NCI-H446 (cell line): ENCODE data around the gene ERC2.
"Not testable (repeated sequence)": the region's sequence is repeated elsewhere in the genome, so short reads cannot be mapped to it uniquely, and the experiment has no call there.

Source experiments
- DNase-seq, 2 experiments: peaks; one replicate each; lab custom pipeline; 2025; lab: John Stamatoyannopoulos, UW

ERC2 gene

DNA sequence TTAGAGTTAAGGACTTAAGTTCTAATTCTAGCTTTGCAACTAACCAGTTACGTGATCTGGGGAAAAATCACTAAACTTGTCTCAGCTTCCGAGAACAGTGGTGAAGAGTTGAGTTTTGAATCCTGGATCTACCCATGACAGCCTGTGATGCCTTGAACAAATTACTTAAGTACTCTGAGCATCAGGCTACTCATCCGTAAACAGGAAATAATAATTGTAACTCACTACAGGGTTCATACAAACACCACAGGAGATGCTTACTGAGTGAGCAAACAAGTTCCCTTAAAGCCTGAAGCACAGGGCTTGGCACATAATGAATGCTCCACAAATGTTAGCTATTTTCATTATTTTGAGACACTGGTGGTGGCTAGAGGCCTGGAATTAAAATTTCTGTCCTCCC is 158.8 kb downstream of the ERC2 start:
- DNase-seq = no peak

DNA sequence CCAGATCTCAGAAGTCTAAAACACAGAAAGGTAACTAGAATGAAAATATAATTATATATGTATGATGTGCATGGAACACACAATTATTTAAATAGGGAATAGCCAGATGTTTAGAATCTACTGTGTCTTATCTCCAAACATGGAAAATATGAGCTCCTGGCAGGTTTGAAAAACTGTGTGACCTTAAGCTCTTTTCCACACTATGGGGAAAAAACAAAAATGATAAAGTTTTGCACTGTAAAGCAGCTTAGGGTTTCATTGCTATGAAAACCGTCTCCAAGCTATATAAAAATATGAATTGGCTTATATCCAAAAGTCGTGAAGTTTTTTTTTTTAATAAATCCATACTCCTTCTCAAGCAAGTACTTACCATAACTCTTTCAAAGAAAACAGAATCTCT is 159.8 kb downstream of the ERC2 start:
- no peak for DNase-seq

DNA sequence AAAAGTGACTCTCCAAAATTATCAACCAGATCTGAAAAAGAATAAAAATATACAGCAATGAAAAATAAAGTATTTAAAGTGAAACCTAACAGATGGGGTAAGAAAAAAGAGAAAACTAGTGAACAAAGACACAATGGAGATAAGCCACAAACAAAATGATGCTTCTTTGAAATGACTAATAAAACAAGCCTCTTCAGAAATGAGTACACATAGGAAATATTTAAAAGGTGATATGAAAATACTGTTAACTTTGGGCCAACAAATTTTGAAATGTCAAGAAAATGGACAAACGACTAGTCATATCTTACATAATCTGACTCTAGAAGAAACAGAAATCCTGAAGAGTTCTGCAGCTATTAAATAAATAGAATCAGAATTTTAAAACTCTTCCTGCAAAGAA is 164.2 kb downstream of the ERC2 start:
- no peak for DNase-seq

DNA sequence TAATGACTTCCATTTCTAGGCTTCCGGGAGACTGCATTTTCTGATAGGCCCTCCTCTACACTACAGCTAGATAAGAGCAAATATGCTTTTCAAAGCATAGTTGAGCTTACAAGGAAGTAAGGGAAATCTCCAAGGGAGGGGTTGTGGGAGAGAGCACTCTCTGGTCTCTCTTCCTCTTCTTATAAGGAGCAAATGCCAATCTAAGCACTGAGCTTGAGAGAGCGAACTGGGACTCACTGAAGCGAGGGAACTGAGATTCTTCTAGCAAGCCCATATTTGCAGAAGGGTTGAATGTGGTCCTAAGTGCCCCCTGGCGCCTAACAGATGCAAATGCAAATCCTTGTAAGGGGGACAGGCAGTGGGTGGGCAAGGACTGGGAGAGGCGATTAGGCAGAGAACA is 164.8 kb downstream of the ERC2 start:
- peak in 1 of 2 experiments; percentile 33 for DNase-seq

DNA sequence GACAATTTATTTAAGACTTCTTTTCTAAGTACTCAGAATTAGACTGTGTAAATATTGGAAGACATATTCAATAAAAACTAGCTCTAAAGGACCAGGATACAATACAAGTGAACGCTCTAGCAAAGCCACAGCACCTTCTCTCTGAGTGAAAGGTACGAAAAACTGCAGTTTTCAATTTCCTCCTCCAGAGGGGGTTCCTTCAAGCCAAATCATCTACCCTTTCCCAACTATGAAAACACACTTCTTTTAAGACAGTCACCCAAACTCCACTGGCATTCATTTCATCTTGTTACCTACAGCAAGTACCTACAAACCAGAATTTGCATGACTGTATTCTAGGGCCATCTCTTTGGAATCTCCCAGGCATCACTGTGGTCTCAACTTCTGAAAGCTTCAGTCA is 165.8 kb downstream of the ERC2 start:
- DNase-seq = no peak

DNA sequence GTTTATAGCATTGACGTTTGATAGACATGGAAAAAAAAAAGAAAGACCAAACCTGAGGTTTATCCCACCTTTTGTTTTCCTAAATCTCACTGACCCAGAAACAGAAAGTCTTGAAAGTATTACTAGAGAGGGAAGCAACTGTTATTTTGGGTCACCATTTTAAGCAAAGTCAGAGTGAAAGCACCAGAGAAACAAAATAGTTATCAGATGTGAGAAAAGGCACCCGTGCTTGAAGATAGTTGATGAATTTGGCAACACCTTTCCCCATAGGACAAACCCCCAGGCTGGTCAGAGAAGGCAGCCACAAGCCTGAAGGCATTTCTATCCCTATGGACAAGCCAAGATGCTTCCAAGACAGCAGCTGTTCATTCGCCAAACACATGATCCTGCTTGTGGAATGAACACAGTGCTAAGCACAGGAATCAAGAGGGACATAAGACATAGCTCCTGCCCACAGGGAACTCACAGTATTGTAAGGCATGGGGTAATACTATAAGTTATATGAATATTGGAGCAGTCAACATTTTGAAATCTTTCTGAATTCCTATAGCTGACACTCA is 170.9 kb downstream of the ERC2 start:
- no peak for DNase-seq

DNA sequence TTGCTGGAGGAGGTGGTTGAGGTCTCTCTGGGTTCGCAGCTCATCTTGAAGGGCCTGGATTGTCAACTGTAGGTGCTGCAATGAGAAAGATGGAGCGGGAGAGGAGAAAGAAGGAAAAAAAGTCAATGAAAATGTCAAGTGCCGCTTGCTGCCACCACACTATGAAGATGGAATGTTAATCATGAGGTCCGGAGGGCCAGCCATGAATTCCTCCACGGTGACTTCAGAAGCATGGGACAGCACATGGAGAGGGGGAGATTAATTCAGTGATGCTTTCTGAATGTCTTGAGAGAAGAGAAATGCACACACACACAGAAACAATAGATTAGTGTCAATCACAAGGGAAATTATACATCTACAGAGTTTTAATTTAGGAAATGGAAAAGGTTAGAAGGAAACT is 171.9 kb downstream of the ERC2 start:
- no peak for DNase-seq

DNA sequence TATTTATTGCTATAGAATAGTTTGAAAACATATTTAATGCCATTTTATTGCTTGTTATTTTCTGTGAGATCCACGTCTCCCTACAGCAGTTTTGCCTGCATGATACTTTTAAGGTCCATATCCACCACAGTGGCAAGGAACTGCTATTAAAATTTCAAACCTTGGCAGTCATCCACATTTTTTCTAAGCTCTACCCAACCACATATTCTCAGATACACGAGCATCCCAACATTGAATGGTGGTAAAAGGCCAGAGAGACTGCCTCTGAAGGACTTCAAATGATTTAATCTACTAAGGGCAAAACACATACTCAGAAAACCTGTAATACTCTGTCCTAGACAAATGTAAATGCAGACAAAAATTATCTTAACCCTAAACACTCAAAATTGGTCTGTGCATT is 173.1 kb downstream of the ERC2 start:
- no peak for DNase-seq

DNA sequence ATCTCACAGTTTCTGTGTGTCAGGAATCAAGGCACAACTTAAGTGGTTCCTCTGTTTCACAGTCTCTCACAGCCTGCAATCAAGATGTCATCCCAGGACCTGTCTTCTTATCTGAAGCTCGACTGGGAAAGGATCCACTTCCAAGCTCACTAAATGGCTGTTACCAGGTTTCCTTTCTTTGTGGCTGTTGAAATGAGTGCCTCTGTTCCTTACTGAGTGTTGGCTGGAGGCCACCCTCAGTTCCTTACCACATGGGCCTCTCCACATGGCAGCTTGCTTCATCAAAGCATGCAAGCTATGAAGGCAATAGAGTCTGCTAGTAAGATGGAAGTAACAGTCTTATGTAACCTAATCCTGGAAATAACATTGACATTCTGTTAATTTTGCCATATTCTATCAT is 174.0 kb downstream of the ERC2 start:
- DNase-seq = peak in 1 of 2 experiments; percentile 1

DNA sequence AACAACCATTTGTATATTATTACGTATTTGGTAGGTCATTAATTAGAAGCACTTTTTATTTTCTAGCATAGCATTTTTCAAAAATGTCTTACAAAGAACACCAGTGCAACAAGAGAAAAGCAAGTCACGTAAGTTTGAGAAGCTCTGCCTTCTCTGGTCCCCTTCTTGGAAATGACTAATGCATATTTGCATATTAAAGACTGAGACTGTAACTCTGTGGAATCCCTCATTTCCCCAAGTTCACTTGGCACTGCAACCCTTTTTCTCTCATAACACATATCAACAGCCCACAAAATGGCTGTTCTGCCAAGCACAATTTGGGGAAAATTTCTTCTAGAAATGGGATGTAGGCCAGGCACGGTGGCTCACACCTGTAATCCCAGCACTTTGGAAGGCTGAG is 176.3 kb downstream of the ERC2 start:
- DNase-seq = no peak

DNA sequence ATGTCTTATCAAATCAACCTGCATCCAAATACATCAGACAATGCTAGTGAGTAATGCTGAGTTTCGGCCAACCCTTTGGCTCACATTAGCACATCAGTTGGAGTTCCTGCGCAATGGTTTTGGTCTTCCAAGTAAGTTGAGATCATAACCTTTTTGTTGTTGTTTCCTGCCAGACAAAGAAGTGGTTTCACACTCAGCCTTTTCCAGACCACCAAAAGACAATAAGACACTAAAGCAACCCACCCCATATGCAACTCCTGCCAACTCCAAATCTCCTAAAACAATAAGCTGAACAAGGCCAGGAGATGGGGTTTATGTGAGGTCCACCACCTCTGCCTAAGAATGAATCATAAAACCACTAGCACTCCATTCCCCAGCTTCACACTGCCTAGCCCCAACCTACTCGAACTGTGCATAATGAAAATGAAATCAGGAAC is 177.0 kb downstream of the ERC2 start:
- DNase-seq = no peak

DNA sequence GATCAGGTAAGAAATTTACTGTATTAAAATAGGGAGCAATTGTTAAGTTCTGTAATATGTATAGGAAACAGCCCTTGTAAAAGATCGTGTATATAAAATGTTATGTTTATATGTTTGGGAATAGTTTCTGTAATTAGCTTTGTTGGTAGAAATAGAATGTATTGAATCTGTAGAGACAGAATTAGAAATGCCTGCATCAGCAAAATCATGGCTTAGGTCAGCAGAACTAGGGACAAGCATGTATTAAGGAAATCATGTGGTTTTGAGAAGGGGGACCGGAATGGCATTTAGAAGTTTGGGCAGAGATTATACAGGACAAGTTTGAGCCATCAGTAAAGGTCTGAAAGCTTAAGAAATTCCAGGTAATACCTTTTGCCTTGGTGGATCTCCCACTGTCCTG is 177.9 kb downstream of the ERC2 start:
- no peak for DNase-seq

DNA sequence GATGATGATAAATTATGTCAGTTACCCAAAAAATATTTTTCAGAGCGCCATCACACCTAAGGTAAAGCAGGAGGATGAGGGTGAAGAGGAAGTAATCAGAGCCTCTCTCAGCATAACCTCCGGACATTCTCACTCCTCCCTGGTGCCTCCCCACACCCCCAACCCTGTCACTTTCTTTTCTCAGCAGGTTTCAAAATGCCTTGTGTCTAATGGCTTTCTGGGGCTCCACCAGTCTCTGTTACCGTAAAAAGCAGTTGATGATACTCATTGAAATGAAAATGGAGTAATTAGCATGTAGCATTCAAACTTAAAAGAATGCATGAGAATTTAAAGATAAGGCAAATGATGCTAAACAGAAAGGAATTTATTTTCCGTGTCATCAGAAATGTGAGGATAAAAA is 180.0 kb downstream of the ERC2 start:
- DNase-seq = no peak

DNA sequence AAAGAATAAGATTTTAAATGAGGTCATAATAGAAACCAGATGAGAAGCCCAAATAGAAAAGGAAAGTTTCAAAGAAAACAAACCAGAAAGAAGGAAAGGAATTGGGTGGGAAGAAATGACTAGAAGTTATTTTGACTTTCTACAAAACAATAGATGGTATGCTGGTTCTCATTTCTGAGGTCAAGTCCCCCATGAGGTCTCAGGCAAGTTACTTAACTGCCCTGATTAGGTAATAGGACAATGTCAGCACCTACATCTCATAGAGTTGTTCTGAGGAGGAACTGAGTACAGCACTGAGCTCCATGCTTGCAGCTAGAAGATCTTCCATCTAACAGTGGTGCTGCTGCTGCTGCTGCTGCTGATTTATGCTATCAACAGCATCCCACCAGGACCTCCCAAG is 185.9 kb downstream of the ERC2 start:
- DNase-seq = no peak

DNA sequence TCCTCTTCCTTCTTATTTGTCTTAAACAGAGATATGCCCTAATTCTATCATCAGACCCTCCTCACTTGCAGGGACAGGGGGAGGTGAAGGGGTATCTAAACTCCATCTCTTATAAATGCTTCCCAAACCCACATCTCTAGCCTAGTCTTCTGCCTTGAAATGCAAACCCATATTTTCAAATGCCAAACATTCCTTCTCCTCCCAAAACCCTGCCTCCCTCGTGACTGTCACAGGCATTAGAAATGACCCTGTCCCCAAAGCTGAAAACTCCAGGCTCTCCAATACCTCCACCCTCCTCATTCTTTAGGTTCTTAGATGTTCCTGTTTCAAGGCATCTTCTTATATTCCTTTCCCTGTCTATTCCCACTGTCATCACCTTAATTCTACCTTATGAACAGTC is 191.0 kb downstream of the ERC2 start:
- DNase-seq = no peak

DNA sequence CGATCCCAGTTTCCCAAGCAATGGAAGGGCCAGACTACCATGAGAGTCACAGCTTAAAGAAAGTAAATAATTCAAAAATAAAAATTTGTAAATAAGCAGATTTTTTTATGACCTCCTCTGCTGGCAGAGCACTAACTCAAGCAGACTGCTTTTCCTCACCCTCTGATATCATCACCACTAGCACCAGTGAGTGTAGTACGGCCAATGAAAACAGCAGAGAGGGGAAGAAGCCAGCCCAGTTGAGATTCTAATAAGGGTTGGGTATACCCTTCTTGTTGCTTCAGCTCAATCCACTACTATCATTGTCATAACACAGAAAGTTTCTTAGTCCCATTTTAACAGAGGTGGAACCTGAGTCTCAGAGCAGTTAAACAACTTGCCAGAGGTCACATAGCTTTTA is 193.1 kb downstream of the ERC2 start:
- no peak for DNase-seq

DNA sequence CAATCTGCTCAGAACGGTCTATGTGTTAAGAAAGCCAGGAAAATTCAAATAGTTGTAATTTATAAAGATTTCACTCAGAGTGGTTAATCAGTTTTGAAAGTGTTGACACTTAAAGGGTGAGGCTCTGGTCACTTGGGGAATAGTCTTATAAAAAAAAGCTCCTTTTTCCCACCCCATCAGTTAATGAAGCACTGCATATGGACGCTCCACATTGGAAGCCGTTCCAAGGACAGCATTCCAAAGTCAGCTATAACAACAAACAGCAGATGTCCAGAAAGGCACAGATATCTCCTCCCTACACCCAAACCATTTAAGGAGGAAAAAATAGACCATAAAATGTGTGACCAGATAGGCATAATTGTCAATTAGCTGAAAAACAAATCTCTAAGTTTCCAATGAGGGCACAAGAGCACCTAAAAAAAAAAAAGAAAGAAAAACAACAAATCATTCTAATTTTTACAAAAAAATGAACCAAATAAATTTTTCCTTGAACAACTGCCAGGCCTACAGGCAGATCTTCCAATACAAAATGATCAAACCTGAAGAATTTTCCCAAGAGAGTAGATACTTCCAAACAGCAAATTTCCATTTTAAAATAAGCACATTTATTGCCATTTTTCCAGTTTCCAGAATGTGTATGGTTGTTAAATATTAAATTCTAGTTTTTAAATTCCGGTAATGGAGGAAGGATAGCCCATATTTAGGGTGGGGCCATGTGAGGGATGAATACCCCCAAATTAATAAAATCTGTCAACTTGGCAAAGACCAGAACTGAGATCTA is 198.3 kb downstream of the ERC2 start:
- peak in 1 of 2 experiments; percentile 56 for DNase-seq

DNA sequence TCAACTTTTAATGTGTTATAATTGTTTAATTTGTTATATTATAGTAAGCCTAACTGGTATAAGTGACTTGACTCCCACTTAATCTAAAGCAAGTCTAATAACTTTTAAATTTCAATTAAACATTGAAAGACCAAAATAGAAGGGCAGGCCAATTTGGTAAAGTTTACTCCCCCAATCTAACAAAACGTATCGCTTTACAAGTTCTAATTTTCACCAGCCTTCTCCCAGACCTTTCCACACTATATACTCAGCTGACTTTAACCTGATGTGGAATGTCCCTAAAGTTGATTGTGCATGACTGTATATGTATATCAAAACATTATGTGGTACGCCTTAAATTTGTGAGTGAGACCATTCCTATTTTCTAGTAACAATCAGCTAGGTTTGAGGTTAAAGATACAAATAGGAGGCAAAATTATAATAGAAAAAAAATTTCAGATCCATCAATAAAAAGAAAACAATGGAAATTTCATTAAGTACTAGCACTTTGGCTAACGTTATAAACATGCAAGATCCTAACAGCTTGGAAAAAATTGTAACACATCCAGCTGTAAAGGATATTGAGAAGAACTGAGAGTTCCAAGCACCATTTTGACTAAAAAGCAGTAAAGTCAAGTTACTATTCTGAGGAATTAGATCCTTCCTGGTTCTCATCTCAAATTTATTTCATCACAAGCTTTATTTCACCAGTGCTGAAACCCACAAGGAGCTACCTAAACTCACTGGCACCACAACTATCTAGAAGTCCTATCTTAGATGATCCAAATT is 199.5 kb downstream of the ERC2 start:
- DNase-seq = no peak

DNA sequence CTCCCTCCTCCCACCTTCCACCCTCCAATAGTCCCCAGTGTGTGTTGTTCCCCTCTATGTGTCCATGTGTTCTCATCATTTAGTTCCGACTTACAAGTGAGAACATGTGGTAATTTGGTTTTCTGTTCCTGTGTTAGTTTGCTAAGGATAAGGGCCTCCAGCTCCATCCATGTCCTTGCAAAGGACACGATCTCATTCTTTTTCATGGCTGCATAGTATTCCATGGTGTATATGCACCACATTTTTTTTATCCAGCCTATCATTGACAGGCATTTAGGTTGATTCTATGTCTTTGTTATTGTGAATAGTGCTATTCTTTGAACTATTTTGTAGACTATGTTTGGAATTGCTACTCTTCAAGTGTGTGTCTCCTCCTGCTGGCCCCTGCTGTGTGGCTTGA is 206.4 kb downstream of the ERC2 start:
- not testable (repeated sequence) for DNase-seq

DNA sequence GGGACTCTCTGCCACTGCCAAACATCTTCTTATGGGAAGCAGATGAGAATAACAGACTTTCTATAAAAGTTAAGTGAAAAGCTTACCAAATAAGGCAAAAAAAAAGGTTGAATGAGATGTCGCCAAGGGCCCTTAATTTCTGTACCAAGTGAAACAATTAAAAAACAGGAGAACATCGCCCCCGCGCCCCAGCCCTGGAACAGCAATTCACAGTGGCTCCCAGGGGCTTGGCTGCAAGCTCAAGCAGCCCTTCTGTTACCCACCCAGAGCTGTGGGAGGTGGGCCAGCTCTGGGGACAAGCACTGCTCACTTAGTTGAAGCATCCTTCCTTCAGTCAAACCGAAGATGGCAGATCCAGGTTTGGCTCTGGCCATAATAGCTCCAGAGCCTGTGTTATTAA is 208.0 kb downstream of the ERC2 start:
- no peak for DNase-seq

DNA sequence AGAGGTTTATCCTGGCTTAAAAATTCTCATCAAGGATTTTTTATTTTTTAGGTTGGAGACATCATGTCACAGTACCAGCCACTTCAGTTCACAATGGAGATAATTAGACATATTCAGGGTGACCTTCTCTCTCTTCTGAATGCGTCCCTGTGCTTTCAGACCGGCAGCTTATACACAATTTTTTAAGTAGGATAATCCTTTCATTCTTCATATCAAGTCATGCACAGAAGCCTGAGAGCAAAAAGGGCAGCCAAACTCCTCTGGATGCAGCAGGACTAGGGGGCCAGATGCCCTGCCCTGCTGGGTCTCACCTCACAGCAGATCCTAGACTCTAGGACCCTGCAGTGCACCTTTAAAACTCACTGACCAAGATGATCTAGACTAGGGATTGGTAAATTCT is 210.4 kb downstream of the ERC2 start:
- DNase-seq = no peak

DNA sequence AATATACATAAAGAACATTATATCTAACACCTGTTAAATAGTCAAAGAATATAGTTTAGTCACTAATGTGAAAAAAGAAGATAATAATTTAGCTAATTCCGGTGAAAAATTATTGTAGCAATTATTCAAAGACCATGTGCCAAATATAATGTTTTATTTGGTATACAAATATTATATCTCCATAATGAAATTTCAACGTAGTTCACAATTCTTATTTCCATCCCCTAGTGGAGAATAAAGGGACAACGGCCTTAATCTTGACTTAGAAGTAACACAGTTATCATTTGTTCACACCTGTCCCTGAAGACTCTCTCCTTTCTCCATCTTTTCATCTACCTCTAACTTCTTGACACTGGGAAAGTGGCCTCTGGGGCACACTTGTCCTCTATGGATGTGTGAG is 213.4 kb downstream of the ERC2 start:
- DNase-seq = no peak

DNA sequence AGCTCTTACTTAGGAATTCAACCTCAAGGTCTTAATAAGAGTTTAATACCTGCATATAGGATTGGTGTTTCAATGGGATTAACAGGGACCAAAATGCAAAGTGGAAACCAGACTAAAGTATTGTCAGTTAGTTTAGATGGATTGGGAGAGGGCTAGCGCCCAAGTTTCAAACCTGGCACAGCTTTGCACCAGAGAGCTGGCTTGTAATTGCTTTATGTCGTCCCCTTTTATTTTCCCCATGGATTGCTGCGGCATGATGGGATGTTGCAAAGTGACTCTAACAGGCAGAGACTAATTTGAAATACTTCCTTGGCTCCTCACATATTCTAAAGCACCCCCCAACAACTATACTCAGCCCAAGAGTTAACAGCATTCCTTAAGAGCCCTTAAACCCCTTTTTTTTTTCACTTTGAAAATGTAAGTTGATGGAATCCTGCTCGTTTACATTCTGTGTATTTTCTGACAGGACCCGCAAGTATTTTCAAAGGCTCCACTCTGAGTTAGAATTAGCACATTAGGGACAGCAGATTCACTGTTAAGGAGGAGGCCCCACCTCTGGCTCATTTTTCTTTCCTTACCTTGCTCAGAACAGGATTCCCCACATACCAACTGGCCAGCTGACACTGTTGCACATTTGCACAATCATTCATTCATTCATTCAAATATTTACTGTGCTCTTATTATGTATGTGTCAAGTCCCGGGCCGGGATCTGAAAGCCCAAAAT is 214.2 kb downstream of the ERC2 start:
- no peak for DNase-seq
